Activated T-helper 9 cell treated with anti-CD3 and anti-CD28 coated beads, Interleukin-2, amount 50 U/mL, for 16 hours (primary cell): ENCODE data around the gene SPTLC2.

Source experiments
- DNase-seq: peaks from one replicate; pipeline ENCODE4 v3.0.0-alpha.2; 2020; ENCODE audit warnings: low read depth

The SPTLC2 gene

GRCh38 chr14:77622366-77622961 is 6.0 kb upstream of the SPTLC2 start:
- no peak for DNase-seq

DNA sequence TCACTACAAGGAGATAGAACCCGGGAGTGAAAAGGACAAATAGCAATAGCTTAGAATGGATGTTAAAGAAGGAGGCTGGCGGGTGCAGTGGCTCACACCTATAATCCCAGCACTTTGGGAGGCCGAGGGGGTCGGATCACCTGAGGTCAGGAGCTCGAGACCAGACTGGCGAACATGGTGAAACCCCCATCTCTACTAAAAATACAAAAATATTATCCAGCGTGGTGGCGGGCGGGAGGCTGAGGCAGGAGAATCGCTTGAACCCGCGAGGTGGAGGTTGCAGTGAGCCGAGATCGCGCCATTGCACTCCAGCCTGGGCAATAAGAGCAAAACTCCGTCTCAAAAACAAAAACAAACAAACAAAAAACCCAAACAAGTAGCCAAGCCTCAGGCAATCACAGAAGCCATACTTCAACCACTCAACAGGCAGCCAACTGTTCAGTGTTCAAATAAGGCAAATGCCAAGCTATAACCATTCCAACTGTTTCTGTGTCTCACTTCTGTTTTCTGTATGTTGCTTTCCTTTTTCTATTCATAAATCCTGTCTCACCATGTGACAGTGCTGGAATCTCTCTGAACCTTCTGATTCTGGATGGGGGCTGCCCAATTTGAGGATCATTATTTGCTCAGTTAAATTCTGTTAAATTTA is 3.9 kb upstream of the SPTLC2 start:
- no peak for DNase-seq

DNA sequence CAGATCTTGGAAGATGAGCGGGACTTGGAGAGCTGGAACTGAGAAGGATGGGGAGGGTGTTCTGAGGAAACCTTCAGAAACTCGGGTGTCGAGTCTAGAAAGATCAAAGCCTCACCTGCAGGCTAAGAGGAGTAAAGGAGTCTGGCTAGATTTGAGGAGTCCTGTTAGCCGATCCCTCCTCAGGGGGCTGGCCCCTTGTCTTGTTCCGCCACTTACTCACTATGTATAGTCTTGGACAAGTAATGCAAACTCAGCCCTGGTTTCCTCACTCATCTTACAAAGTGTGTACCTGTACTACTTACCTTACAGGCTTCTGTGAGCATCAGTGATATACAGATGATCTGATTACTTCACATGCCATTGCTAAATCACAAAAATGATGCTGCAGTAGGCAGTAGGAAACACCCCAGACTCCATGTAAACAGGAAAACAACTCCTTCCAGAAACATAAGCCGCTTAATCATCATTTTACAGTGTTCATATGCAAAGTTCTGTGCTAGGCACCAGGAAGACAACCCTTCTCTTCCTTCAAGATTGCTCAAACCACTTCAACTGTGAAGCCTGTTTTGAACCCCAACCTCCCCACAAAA is 2.0 kb upstream of the SPTLC2 start:
- no peak for DNase-seq

DNA sequence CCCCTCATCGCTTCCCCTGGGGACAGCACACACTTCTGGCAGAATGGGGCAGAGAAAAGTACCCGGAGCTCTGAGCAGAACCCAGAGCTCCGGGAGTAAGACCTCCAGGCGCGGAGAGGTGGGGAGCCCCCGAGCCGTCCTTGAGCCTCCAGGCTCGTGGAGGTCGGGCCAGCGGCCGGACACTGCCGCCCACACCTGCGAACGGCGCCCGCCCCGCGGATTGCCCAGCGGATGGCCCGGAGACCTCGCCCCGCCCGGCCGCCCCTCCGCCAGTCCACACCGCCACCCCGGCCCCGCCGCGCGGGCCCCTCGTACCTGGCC is 344 bp downstream of the SPTLC2 start:
- no peak for DNase-seq

DNA sequence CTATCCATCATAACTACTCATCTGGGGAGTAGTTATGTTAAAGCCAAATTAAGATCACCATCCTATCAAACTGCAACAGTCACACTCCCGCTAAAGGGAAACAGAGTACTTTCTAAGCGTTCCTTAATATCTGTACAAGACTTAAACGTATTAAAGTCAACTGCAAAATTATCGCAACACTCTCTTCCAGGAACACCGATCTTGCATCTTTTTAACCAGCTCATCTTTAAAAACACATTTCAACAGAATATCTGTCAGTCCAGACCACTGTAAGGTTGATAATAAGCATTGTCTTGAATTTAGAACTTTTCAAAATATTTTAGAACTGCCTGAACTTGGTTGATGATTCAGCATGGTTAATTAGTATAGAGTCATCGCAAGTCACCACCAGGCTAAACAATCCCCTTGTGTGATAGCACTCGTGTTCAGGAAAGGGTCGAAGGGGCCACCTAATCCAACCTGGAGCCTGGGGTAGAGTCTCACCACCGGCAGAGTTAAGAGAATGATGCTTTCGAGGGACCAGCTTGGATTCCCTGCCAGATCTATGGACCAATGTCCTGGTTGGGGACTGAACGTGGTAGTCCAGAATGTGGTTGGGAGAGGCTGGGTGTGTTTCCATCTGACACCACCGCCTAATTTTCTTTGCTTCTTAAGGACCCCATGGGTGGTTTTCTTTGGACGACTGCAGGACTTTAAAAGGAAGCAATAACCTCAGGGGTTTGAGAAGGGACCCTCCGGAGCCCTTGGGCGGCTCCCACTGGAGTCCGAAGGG is 890 bp downstream of the SPTLC2 start:
- DNase-seq = no peak

DNA sequence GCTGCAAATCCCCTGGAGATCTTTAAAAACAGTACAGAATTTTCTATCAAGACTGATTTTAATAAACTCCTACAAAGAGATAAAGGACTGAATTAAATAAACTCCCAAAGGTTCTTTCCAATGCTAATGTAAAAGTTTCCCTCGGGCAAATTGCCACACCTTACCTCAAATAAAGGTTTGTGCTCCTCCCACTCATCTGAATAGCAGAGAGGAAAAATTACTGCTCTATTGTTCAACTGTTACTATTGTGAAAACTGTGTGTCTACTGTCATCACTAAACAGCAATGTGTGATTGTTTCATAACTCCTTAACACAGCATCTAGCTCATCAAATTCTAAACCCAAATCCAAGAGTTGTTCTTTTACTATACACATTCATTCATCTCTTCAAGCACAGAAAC is 3.2 kb downstream of the SPTLC2 start:
- no peak for DNase-seq

DNA sequence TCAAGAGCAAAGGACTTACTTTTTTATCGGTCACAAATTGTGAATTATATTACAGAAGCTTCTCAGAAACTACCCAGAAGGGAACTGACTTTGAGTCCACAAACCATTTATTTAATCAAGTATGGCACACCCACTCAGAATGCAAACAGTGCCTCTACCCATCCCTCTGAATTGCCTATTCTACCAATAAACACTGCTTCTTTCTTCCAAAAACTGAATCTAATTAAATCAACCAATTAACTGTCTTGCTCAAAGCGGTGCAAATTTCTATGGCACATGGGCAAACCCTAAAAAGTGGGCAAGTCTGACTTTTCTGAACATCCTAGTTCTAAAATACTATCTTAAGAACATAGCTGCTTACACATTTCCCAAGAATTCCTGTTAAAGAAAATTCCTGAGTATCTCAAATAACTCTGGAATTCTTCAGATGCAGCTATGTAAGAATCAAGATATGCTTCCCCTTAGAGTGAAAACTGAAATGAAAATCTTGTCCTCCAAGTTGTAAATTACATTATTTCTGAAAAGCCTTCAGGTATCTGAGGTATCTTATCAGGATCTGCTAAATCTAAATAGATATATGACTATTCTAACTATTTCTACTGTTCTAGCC is 4.3 kb downstream of the SPTLC2 start:
- no peak for DNase-seq

DNA sequence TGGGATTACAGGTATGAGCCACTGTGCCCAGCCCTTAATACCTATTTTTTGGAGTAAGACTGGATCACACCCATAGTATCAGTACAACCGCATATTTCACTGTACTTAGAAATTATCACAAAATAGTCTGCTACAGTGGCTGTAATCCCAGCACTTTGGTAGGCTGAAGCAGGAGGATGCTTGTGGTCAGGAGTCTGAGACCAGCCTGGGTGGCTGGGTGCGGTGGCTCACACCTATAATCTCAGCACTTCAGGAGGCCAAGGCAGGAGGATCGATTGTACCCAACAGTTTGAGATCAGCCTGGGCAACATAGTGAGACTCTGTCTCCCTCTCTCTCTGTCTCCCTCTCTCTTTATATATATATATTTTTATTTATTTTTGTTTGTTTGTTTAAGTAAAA is 5.9 kb downstream of the SPTLC2 start:
- no peak for DNase-seq

DNA sequence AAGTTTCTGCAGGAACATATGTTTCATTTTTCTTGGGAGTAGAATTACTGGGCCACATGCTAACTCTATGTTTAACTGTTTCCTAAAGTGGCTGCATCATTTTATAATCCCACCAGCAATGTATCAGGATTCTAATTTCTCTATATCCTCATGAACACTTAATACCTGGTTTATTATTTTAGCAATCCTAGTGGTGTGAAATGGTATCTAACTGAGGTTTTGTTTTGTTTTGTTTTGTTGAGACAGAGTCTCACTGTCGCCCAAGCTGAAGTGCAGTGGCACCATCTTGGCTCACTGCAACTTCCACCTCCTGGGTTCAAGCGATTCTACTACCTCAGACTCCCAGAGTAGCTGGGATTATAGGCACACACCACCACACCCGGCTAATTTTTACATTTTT is 6.5 kb downstream of the SPTLC2 start:
- DNase-seq = no peak

- DNase-seq = no peak
Measured at GRCh38 chr14:77607741-77608302, 8.6 kb downstream of the SPTLC2 start.

- DNase-seq = no peak
Measured at GRCh38 chr14:77605392-77605972, 11.0 kb downstream of the SPTLC2 start.

DNA sequence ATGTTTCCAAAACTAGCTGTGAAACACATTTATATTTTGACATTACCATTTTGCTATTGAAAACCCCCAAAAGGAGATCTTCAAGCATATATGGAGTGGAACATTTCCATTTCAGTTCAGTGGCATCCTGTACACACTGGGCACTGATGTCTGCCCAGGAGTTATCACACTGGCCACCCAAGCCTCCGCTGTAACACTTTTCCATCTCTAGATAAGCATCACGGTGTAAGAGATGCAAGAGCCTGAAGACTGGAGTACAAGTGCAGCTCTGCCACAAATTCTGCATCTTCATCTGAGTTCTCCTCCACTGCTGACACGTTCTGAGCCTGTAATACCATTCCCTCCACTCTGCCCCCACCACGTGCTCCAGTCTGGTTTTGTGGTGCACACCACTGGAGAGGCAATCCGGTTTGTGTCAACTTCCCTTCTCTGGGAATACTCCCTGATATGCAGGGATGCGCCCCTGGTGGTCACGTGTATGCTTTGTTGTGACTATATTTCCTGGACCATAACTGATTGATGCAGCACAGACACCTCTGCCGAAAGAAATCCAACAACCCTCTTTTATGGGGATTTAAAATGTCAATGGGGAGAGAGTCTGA is 12.7 kb downstream of the SPTLC2 start:
- no peak for DNase-seq

- no peak for DNase-seq
Measured at GRCh38 chr14:77603031-77603430, 13.4 kb downstream of the SPTLC2 start.

GRCh38 chr14:77601846-77602619 is 14.4 kb downstream of the SPTLC2 start:
- DNase-seq = no peak

- no peak for DNase-seq
Measured at GRCh38 chr14:77599889-77600288, 16.5 kb downstream of the SPTLC2 start.

GRCh38 chr14:77598366-77599070 is 17.9 kb downstream of the SPTLC2 start:
- no peak for DNase-seq

GRCh38 chr14:77593501-77593961 is 22.9 kb downstream of the SPTLC2 start:
- no peak for DNase-seq

- DNase-seq = no peak
Measured at GRCh38 chr14:77590845-77591485, 25.5 kb downstream of the SPTLC2 start.

GRCh38 chr14:77589099-77589498 is 27.3 kb downstream of the SPTLC2 start:
- no peak for DNase-seq
